WTC11 (cell line): Measurements from ENCODE around the gene NOP10. TPM values are rescaled to one million over a fixed set of nuclear protein-coding genes. Genes with fewer than 3 reads are reported as not detected.

ENCODE experiments used
- ATAC-seq: fragments of 200-7000 bp; cut with Tn5 transposase; 2 replicates; pipeline ENCODE4 v1.10.0; 2021; ENCODE audit warnings: mild to moderate bottlenecking, moderate library complexity
- CTCF ChIA-PET: fragments of 300-600 bp; sonication (Branson Sonifier 250); formaldehyde crosslinking; loops from one replicate; lab custom pipeline; 2021; ENCODE audit warnings: antibody characterized with exemption; lab: Charles Lee
- POLR2A ChIA-PET: fragments of 350-600 bp; sonication (Branson Sonifier 250); formaldehyde crosslinking; loops from one replicate; lab custom pipeline; 2021; ENCODE audit warnings: antibody characterized with exemption; lab: Charles Lee
- DNase-seq: peaks from one replicate; pipeline ENCODE4 v3.0.0; 2021; ENCODE audit warnings: low spot score
- H3K27ac Mint-ChIP-seq: 2 replicates; pipeline ENCODE4 v1.8.0; 2021; ENCODE audit warnings: mixed read lengths
- H3K27me3 Mint-ChIP-seq: 2 replicates; pipeline ENCODE4 v1.8.0; 2021; ENCODE audit warnings: low read depth, mild to moderate bottlenecking, moderate library complexity, mixed read lengths
- H3K36me3 Mint-ChIP-seq: 2 replicates; pipeline ENCODE4 v1.8.0; 2021; ENCODE audit warnings: mixed read lengths
- H3K4me1 Mint-ChIP-seq: 2 replicates; pipeline ENCODE4 v1.8.0; 2022; ENCODE audit warnings: mixed read lengths
- H3K4me3 Mint-ChIP-seq: 2 replicates; pipeline ENCODE4 v1.8.0; 2021; ENCODE audit warnings: mild to moderate bottlenecking, moderate library complexity, mixed read lengths
- H3K9me3 Mint-ChIP-seq: 2 replicates; pipeline ENCODE4 v1.8.0; 2021; ENCODE audit warnings: mixed read lengths
- ATF1 ChIP-seq: sonication (generic); formaldehyde crosslinking; IDR thresholded peaks from 2 replicates; pipeline ENCODE4 v1.8.1; 2023; ENCODE audit warnings: mild to moderate bottlenecking, moderate library complexity, missing genetic modification reagents
- ELF4 ChIP-seq: sonication (generic); formaldehyde crosslinking; IDR thresholded peaks from 2 replicates; pipeline ENCODE4 v1.8.1; 2022; ENCODE audit warnings: low read depth, mild to moderate bottlenecking, moderate library complexity, missing genetic modification reagents
- FOXP1 ChIP-seq: sonication (generic); formaldehyde crosslinking; IDR thresholded peaks from 2 replicates; pipeline ENCODE4 v1.8.0; 2022; ENCODE audit warnings: missing genetic modification reagents, mild to moderate bottlenecking, moderate library complexity, borderline replicate concordance
- IRF1 ChIP-seq: sonication (generic); formaldehyde crosslinking; IDR thresholded peaks from 2 replicates; pipeline ENCODE4 v1.8.0; 2023; ENCODE audit warnings: missing genetic modification reagents
- IRF2 ChIP-seq: sonication (generic); formaldehyde crosslinking; IDR thresholded peaks from 2 replicates; pipeline ENCODE4 v1.8.0; 2022; ENCODE audit warnings: low read depth, missing genetic modification reagents, borderline replicate concordance
- MLX ChIP-seq: sonication (generic); formaldehyde crosslinking; IDR thresholded peaks from 2 replicates; pipeline ENCODE4 v1.8.1; 2023; ENCODE audit warnings: mild to moderate bottlenecking, missing genetic modification reagents, moderate library complexity
- MXD4 ChIP-seq: fragments of 250-450 bp; sonication (Bioruptor Pico); IDR thresholded peaks from 2 replicates; pipeline ENCODE4 v1.8.0; 2021; ENCODE audit warnings: mild to moderate bottlenecking, moderate library complexity, borderline replicate concordance
- MYBL2 ChIP-seq: sonication (generic); formaldehyde crosslinking; IDR thresholded peaks from 2 replicates; pipeline ENCODE4 v1.8.1; 2023; ENCODE audit warnings: mild to moderate bottlenecking, moderate library complexity, missing genetic modification reagents
- NFATC4 ChIP-seq: fragments of 250-450 bp; sonication (Bioruptor Pico); IDR thresholded peaks from 2 replicates; pipeline ENCODE4 v1.9.0; 2021; ENCODE audit warnings: mild to moderate bottlenecking
- PRRX2 ChIP-seq: fragments of 250-450 bp; sonication (Bioruptor Pico); IDR thresholded peaks from 2 replicates; pipeline ENCODE4 v1.8.0; 2021; ENCODE audit warnings: mild to moderate bottlenecking
- RORB ChIP-seq: fragments of 250-450 bp; sonication (Bioruptor Pico); IDR thresholded peaks from 2 replicates; pipeline ENCODE4 v1.9.0; 2021; ENCODE audit warnings: mild to moderate bottlenecking
- SMAD4 ChIP-seq: sonication (generic); formaldehyde crosslinking; IDR thresholded peaks from 2 replicates; pipeline ENCODE4 v1.8.0; 2022; ENCODE audit warnings: mild to moderate bottlenecking, missing genetic modification reagents
- TCF7 ChIP-seq: sonication (generic); formaldehyde crosslinking; IDR thresholded peaks from 2 replicates; pipeline ENCODE4 v1.8.0; 2022; ENCODE audit warnings: mild to moderate bottlenecking, low read depth, missing genetic modification reagents, moderate library complexity
- TEAD1 ChIP-seq: sonication (generic); formaldehyde crosslinking; IDR thresholded peaks from 2 replicates; pipeline ENCODE4 v1.8.0; 2022; ENCODE audit warnings: mild to moderate bottlenecking, missing genetic modification reagents
- USF1 ChIP-seq: sonication (generic); formaldehyde crosslinking; IDR thresholded peaks from 2 replicates; pipeline ENCODE4 v1.8.0; 2022; ENCODE audit warnings: mild to moderate bottlenecking, missing genetic modification reagents
- ZNF232 ChIP-seq: sonication (generic); formaldehyde crosslinking; IDR thresholded peaks from 2 replicates; pipeline ENCODE4 v1.8.0; 2022; ENCODE audit warnings: mild to moderate bottlenecking, missing genetic modification reagents
- ZNF423 ChIP-seq: fragments of 250-450 bp; sonication (Bioruptor Pico); IDR thresholded peaks from 2 replicates; pipeline ENCODE4 v2.1.2; 2022; ENCODE audit warnings: mild to moderate bottlenecking, moderate library complexity
- ZNF512 ChIP-seq: sonication (generic); formaldehyde crosslinking; IDR thresholded peaks from 2 replicates; pipeline ENCODE4 v1.8.1; 2022; ENCODE audit warnings: missing genetic modification reagents, borderline replicate concordance
- ZNF671 ChIP-seq: fragments of 250-450 bp; sonication (Bioruptor Pico); IDR thresholded peaks from 2 replicates; pipeline ENCODE4 v1.8.0; 2021; ENCODE audit warnings: mild to moderate bottlenecking
- total RNA-seq: library from RNA; stranded (reverse); gene quantifications from 3 replicates; pipeline ENCODE4 v1.2.3, GENCODE V29; 2021
- TF ChIP-seq, protein P1 (sequence below): fragments of 250-450 bp; sonication (Bioruptor Pico); IDR thresholded peaks from 2 replicates; pipeline ENCODE4 v1.8.0; 2021; ENCODE audit warnings: mild to moderate bottlenecking
- TF ChIP-seq, protein P2 (sequence below): fragments of 200-600 bp; IDR thresholded peaks from 2 replicates; pipeline ENCODE4 v1.8.0; 2022; ENCODE audit warnings: antibody characterized with exemption
- TF ChIP-seq, protein P3 (sequence below): sonication (generic); formaldehyde crosslinking; IDR thresholded peaks from 2 replicates; pipeline ENCODE4 v1.8.0; 2022; ENCODE audit warnings: missing genetic modification reagents
- TF ChIP-seq, protein P4 (sequence below): fragments of 250-450 bp; sonication (Bioruptor Pico); IDR thresholded peaks from 2 replicates; pipeline ENCODE4 v1.9.0; 2021; ENCODE audit warnings: mild to moderate bottlenecking
- TF ChIP-seq, protein P5 (sequence below): sonication (generic); formaldehyde crosslinking; IDR thresholded peaks from 2 replicates; pipeline ENCODE4 v1.8.0; 2022; ENCODE audit warnings: mild to moderate bottlenecking, missing genetic modification reagents

The NOP10 gene
- total RNA-seq, 1 experiment from 2014 or later = 220 TPM

DNA sequence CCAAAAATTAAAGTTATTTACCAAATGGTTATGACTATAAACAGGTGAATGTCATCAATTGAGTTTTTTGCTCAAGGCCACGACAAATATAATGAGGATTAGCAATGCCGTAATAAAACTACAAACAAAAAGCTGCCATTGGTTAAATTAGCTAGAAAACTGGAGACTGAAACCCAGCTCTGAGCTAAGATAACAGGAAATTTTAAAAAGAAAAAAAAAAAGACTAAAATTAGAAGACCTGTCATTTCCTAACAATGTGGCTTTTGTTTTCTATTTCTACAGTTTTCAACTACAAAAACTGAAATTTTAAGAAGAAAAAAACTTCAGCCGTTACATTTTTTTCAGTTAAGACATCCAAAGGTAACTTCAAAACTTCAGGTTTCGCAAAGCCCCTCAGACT, 15.0 kb downstream of the NOP10 start:
- ATAC-seq (no peak), DNase-seq (no peak)
- ChIA-PET CTCF (interaction anchor here (1.2 to 1.4 kb wide), 2 partner anchors 10 to 86 kb away, joined by 3 to 4 read pairs; no protein-coding TSS in a partner anchor), POLR2A (interaction anchor here (1.3 kb wide), 1 partner anchor 15 kb away, joined by 4 read pairs; the partner anchor contains the start of genes NOP10 and NUTM1)
- Mint-ChIP-seq H3K27ac (no peak overlapping the region), H3K4me1 (no peaks in the 10 kb centered on the region), H3K36me3 (peaks cover 2% of the 10 kb centered on the region; the same call in 1 of the 2 replicates), H3K4me3 (no peak overlapping the region), H3K27me3 (no peaks in the 10 kb centered on the region; the same call in 1 of the 2 replicates), H3K9me3 (peaks cover 11% of the 10 kb centered on the region)
- no peak for TF ChIP-seq ZNF671
- TF ChIP-seq MXD4 (CRISPR knock-in tag) = no peak
- TF ChIP-seq, protein P1, sequence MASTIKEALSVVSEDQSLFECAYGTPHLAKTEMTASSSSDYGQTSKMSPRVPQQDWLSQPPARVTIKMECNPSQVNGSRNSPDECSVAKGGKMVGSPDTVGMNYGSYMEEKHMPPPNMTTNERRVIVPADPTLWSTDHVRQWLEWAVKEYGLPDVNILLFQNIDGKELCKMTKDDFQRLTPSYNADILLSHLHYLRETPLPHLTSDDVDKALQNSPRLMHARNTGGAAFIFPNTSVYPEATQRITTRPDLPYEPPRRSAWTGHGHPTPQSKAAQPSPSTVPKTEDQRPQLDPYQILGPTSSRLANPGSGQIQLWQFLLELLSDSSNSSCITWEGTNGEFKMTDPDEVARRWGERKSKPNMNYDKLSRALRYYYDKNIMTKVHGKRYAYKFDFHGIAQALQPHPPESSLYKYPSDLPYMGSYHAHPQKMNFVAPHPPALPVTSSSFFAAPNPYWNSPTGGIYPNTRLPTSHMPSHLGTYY (CRISPR knock-in tag) = no peak
- TF ChIP-seq, protein P2, sequence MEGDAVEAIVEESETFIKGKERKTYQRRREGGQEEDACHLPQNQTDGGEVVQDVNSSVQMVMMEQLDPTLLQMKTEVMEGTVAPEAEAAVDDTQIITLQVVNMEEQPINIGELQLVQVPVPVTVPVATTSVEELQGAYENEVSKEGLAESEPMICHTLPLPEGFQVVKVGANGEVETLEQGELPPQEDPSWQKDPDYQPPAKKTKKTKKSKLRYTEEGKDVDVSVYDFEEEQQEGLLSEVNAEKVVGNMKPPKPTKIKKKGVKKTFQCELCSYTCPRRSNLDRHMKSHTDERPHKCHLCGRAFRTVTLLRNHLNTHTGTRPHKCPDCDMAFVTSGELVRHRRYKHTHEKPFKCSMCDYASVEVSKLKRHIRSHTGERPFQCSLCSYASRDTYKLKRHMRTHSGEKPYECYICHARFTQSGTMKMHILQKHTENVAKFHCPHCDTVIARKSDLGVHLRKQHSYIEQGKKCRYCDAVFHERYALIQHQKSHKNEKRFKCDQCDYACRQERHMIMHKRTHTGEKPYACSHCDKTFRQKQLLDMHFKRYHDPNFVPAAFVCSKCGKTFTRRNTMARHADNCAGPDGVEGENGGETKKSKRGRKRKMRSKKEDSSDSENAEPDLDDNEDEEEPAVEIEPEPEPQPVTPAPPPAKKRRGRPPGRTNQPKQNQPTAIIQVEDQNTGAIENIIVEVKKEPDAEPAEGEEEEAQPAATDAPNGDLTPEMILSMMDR = no peak
- no peak for TF ChIP-seq NFATC4 (CRISPR knock-in tag)
- TF ChIP-seq MYBL2 = no peak
- no peak for TF ChIP-seq RORB (CRISPR knock-in tag)
- no peak for TF ChIP-seq TEAD1
- TF ChIP-seq ZNF512 (CRISPR knock-in tag) = no peak
- no peak for TF ChIP-seq IRF1 (CRISPR knock-in tag)
- TF ChIP-seq ZNF423 (CRISPR knock-in tag) = no peak
- no peak for TF ChIP-seq SMAD4 (CRISPR knock-in tag)
- TF ChIP-seq PRRX2 (CRISPR knock-in tag) = no peak
- no peak for TF ChIP-seq MLX (CRISPR knock-in tag)
- no peak for TF ChIP-seq USF1

DNA sequence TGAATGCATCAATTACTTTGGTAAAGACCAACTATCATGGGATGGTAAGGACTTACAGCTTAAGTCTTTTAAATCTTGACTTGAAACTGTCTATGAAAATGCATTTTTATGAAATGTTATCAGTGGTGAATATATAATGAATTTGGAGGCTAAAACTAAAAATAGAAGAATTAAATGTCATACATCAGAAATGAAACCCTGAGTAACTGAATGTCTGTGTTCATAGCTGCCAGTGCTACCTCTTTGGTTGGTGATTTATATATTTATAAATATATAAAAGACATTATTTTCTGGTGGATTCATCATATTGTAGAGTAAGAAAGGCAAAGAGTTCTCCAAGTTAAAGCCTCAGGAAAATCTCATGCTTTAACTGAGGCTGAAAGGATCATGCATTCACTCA, 17.6 kb downstream of the NOP10 start:
- POLR2A ChIA-PET = no interaction called here
- Mint-ChIP-seq H3K4me1 (no peaks in the 10 kb centered on the region), H3K27me3 (no peaks in the 10 kb centered on the region; the same call in 1 of the 2 replicates), H3K4me3 (no peak overlapping the region), H3K9me3 (peaks cover 12% of the 10 kb centered on the region), H3K27ac (no peak overlapping the region), H3K36me3 (peaks cover 3% of the 10 kb centered on the region; the same call in 1 of the 2 replicates)
- CTCF ChIA-PET = interaction anchor here (1.0 to 1.4 kb wide), 2 partner anchors 13 to 18 kb away, joined by 3 to 4 read pairs; partner anchors contain the start of genes NOP10, NUTM1 and SLC12A6
- ATAC-seq (no peak), DNase-seq (no peak)
- TF ChIP-seq, protein P3, sequence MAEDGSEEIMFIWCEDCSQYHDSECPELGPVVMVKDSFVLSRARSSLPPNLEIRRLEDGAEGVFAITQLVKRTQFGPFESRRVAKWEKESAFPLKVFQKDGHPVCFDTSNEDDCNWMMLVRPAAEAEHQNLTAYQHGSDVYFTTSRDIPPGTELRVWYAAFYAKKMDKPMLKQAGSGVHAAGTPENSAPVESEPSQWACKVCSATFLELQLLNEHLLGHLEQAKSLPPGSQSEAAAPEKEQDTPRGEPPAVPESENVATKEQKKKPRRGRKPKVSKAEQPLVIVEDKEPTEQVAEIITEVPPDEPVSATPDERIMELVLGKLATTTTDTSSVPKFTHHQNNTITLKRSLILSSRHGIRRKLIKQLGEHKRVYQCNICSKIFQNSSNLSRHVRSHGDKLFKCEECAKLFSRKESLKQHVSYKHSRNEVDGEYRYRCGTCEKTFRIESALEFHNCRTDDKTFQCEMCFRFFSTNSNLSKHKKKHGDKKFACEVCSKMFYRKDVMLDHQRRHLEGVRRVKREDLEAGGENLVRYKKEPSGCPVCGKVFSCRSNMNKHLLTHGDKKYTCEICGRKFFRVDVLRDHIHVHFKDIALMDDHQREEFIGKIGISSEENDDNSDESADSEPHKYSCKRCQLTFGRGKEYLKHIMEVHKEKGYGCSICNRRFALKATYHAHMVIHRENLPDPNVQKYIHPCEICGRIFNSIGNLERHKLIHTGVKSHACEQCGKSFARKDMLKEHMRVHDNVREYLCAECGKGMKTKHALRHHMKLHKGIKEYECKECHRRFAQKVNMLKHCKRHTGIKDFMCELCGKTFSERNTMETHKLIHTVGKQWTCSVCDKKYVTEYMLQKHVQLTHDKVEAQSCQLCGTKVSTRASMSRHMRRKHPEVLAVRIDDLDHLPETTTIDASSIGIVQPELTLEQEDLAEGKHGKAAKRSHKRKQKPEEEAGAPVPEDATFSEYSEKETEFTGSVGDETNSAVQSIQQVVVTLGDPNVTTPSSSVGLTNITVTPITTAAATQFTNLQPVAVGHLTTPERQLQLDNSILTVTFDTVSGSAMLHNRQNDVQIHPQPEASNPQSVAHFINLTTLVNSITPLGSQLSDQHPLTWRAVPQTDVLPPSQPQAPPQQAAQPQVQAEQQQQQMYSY (CRISPR knock-in tag) = no peak
- no peak for TF ChIP-seq IRF2
- TF ChIP-seq ZNF232 (CRISPR knock-in tag) = no peak
- no peak for TF ChIP-seq ATF1 (CRISPR knock-in tag)
- TF ChIP-seq TCF7 = no peak
- TF ChIP-seq, protein P4, sequence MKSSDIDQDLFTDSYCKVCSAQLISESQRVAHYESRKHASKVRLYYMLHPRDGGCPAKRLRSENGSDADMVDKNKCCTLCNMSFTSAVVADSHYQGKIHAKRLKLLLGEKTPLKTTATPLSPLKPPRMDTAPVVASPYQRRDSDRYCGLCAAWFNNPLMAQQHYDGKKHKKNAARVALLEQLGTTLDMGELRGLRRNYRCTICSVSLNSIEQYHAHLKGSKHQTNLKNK = no peak
- no peak for TF ChIP-seq ELF4 (CRISPR knock-in tag)
- TF ChIP-seq, protein P5, sequence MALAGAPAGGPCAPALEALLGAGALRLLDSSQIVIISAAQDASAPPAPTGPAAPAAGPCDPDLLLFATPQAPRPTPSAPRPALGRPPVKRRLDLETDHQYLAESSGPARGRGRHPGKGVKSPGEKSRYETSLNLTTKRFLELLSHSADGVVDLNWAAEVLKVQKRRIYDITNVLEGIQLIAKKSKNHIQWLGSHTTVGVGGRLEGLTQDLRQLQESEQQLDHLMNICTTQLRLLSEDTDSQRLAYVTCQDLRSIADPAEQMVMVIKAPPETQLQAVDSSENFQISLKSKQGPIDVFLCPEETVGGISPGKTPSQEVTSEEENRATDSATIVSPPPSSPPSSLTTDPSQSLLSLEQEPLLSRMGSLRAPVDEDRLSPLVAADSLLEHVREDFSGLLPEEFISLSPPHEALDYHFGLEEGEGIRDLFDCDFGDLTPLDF (CRISPR knock-in tag) = no peak
- no peak for TF ChIP-seq FOXP1
